ENCODE data around the gene SPRYD3. TPM values are rescaled to one million over a fixed set of nuclear protein-coding genes. Genes with fewer than 3 reads are reported as not detected.

SPRYD3 gene
- total and polyA plus RNA-seq, 10 donors, result 10.8 to 44.5 (median 34.4) TPM

GRCh38 chr12:53056901-53057300 is 22.3 kb downstream of the SPRYD3 start:
- Histone ChIP-seq H3K27ac (peak overlapping the region in 4 of 8 donors; percentile 30 to 94 (median 89)), H3K4me3 (no peak overlapping the region), H3K36me3 (peaks cover 0 to 89% (median 28%) of the 10 kb centered on the region in 6 donors), H3K9me3 (no peaks in the 10 kb centered on the region), H3K27me3 (replicated peaks in 1 of 7) (peaks cover 0 to 11% (median 0%) of the 10 kb centered on the region in 7 donors), H3K4me1 (peaks cover 20 to 98% (median 49%) of the 10 kb centered on the region in 6 donors)
- intact Hi-C loops (cut with DNase I; ENCODE audit: low total_unique reads), result no loop called here
- TF ChIP-seq POLR2A (IDR thresholded peaks at IDR 0.05), result no peak
- TF ChIP-seq, protein P1, sequence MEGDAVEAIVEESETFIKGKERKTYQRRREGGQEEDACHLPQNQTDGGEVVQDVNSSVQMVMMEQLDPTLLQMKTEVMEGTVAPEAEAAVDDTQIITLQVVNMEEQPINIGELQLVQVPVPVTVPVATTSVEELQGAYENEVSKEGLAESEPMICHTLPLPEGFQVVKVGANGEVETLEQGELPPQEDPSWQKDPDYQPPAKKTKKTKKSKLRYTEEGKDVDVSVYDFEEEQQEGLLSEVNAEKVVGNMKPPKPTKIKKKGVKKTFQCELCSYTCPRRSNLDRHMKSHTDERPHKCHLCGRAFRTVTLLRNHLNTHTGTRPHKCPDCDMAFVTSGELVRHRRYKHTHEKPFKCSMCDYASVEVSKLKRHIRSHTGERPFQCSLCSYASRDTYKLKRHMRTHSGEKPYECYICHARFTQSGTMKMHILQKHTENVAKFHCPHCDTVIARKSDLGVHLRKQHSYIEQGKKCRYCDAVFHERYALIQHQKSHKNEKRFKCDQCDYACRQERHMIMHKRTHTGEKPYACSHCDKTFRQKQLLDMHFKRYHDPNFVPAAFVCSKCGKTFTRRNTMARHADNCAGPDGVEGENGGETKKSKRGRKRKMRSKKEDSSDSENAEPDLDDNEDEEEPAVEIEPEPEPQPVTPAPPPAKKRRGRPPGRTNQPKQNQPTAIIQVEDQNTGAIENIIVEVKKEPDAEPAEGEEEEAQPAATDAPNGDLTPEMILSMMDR (IDR thresholded peaks at IDR 0.05 in 8 of 11, conservative IDR thresholded peaks at IDR 0.05 in 3 of 11), result no peak
- peak in 1 of 3 donors; percentile 57 for TF ChIP-seq POLR2AphosphoS5 (IDR thresholded peaks at IDR 0.05)
- no peak for DNase-seq
- WGBS, 5 donors, result 90 to 100% (median 92%) methylated on average over 5 to 7 of the region's 7 CpGs

DNA sequence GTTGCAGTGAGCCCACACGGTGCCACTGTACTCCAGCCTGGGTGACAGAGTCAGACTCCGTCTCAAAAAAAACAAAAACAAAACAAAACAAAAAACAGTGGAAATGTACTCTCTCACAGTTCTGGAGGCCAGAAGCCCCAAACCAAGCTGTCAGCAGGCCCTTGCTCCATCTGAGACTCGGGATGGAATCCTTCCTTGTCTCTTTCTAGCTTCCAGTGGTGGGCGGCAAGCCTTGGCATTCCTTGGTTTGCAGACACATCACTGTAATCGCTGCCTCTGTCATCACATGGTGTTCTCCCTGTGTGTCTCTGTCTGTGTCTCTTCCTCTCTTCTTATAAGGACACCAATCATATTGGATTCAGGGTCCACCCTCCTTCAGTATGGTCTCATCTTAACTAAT is 22.9 kb downstream of the SPRYD3 start:
- Histone ChIP-seq H3K9me3 (no peaks in the 10 kb centered on the region), H3K4me3 (no peak overlapping the region), H3K27ac (peak overlapping the region in 5 of 8 donors; percentile 8 to 94 (median 89)), H3K27me3 (replicated peaks in 1 of 7) (peaks cover 0 to 11% (median 0%) of the 10 kb centered on the region in 7 donors), H3K36me3 (peaks cover 0 to 84% (median 27%) of the 10 kb centered on the region in 6 donors), H3K4me1 (peaks cover 21 to 98% (median 51%) of the 10 kb centered on the region in 6 donors)
- intact Hi-C loops (cut with DNase I; ENCODE audit: low total_unique reads), result no loop called here
- no peak for DNase-seq
- WGBS, 5 donors, result 79 to 86% (median 84%) methylated on average over 5 of the region's 5 CpGs
- no peak for TF ChIP-seq POLR2A (IDR thresholded peaks at IDR 0.05)
- TF ChIP-seq POLR2AphosphoS5 (IDR thresholded peaks at IDR 0.05), result peak in 1 of 3 donors; percentile 13

GRCh38 chr12:53055471-53056266 is 23.5 kb downstream of the SPRYD3 start:
- no peaks in the 10 kb centered on the region for H3K9me3 ChIP-seq
- no peak overlapping the region for H3K4me3 ChIP-seq
- intact Hi-C loops (cut with DNase I; ENCODE audit: low total_unique reads), result no loop called here
- H3K4me1 ChIP-seq, result peaks cover 21 to 98% (median 50%) of the 10 kb centered on the region in 6 donors
- 74 to 89% (median 79%) methylated on average over 14 to 15 of the region's 15 CpGs for WGBS, 5 donors
- DNase-seq, result peak; percentile 78
- H3K36me3 ChIP-seq, result peaks cover 0 to 78% (median 27%) of the 10 kb centered on the region in 6 donors
- H3K27me3 ChIP-seq (replicated peaks in 1 of 7), result peaks cover 0 to 11% (median 0%) of the 10 kb centered on the region in 7 donors
- peak overlapping the region in 5 of 8 donors; percentile 83 to 94 (median 89) for H3K27ac ChIP-seq
- TF ChIP-seq, protein P1 (IDR thresholded peaks at IDR 0.05 in 8 of 11, conservative IDR thresholded peaks at IDR 0.05 in 3 of 11), result no peak
- peak in 2 of 3 donors; percentile 46 to 55 for TF ChIP-seq POLR2AphosphoS5 (IDR thresholded peaks at IDR 0.05)
- no peak for TF ChIP-seq POLR2A (IDR thresholded peaks at IDR 0.05)

DNA sequence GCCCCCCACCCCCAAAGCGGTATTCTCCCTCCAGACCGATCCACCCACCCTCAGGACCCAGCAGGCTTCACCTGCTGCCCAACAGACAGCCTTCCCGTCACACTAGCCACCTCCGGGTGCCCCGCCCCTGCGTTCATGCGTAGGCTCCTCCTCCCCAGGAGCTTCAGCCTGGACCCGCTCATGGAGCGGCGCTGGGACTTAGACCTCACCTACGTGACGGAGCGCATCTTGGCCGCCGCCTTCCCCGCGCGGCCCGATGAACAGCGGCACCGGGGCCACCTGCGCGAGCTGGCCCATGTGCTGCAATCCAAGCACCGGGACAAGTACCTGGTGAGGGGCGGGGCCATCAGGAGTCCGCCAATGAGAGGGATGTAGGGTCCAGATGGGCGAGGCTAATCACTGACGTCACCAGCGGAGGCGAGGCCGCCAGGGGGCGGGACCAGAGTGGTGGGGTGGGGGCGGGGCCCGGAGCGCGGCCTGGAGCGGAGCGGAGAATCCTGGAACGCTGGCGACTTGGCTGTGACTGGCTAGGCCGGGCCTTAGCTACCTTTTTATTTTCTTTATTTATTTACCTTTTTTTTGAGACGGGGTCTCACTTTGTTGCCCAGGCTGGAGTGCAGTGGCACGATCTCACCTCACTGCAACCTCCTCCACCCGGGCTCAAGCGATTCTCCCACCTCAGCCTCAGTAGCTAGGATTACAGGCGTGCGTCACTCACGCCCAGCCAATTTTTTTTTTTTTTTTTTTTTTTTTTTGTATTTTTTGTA is 24.9 kb downstream of the SPRYD3 start:
- peak; percentile 97 for DNase-seq
- intact Hi-C loops (cut with DNase I; ENCODE audit: low total_unique reads), result no loop called here
- Histone ChIP-seq H3K27ac (peak overlapping the region; percentile 67 to 94 (median 87)), H3K9me3 (no peaks in the 10 kb centered on the region), H3K27me3 (replicated peaks in 1 of 7) (peaks cover 0 to 4% (median 0%) of the 10 kb centered on the region in 7 donors), H3K4me3 (peak overlapping the region; percentile 57 to 90 (median 68)), H3K36me3 (peaks cover 0 to 64% (median 17%) of the 10 kb centered on the region in 6 donors), H3K4me1 (peaks cover 21 to 95% (median 46%) of the 10 kb centered on the region in 6 donors)
- TF ChIP-seq, protein P1 (IDR thresholded peaks at IDR 0.05 in 8 of 11, conservative IDR thresholded peaks at IDR 0.05 in 3 of 11), result peak in 4 of 11 experiments; percentile 9 to 46 (median 32)
- TF ChIP-seq POLR2A (IDR thresholded peaks at IDR 0.05) (no peak), POLR2AphosphoS5 (IDR thresholded peaks at IDR 0.05) (peak; percentile 74 to 91 (median 85))
- 6 to 13% (median 8%) methylated on average over 23 to 48 of the region's 48 CpGs for WGBS, 5 donors
